Smooth muscle cell (in vitro differentiated cells): ENCODE results near the gene RBMY1B. TPM values are rescaled to one million over a fixed set of nuclear protein-coding genes. Genes with fewer than 3 reads are reported as not detected.
"Not testable (repeated sequence)": the region's sequence is repeated elsewhere in the genome, so short reads cannot be mapped to it uniquely, and the experiment has no call there.

Experiments
- DNase-seq: peaks from one replicate; lab custom pipeline; 2025; ENCODE audit not compliant: unreplicated experiment; lab: John Stamatoyannopoulos, UW
- H2AFZ ChIP-seq: fragments of 200-600 bp; sonication (generic); 2 replicates; pipeline ENCODE4 v1.6.0; 2016; ENCODE audit warnings: antibody characterized with exemption, low read depth, mild to moderate bottlenecking
- H3F3A ChIP-seq: fragments of 200-600 bp; sonication (generic); 2 replicates; pipeline ENCODE4 v1.6.0; 2017; ENCODE audit warnings: antibody characterized with exemption, low read depth
- H3K27ac ChIP-seq: fragments of 200-600 bp; sonication (generic); 2 replicates; pipeline ENCODE4 v1.5.1; 2016; ENCODE audit warnings: low read depth, mild to moderate bottlenecking
- H3K27me3 ChIP-seq: fragments of 200-600 bp; sonication (generic); 2 replicates; pipeline ENCODE4 v1.6.1; 2016; ENCODE audit warnings: low read depth, mild to moderate bottlenecking
- H3K36me3 ChIP-seq: fragments of 200-600 bp; sonication (generic); 2 replicates; pipeline ENCODE4 v1.5.1; 2016; ENCODE audit warnings: low read depth
- H3K4me1 ChIP-seq: fragments of 200-600 bp; sonication (generic); 2 replicates; pipeline ENCODE4 v1.5.1; 2016; ENCODE audit warnings: low read depth
- H3K4me2 ChIP-seq: fragments of 200-600 bp; sonication (generic); 2 replicates; pipeline ENCODE4 v1.6.0; 2016; ENCODE audit warnings: mild to moderate bottlenecking
- H3K4me3 ChIP-seq: fragments of 200-600 bp; sonication (generic); 2 replicates; pipeline ENCODE4 v1.5.1; 2016; ENCODE audit warnings: mild to moderate bottlenecking
- H3K79me2 ChIP-seq: fragments of 200-600 bp; sonication (generic); 2 replicates; pipeline ENCODE4 v1.6.0; 2016; ENCODE audit warnings: low read depth, mild to moderate bottlenecking
- H3K9ac ChIP-seq: fragments of 200-600 bp; sonication (generic); 2 replicates; pipeline ENCODE4 v1.6.0; 2016; ENCODE audit warnings: low read depth
- H3K9me3 ChIP-seq: fragments of 200-600 bp; sonication (generic); replicated peaks from 2 replicates; pipeline ENCODE4 v1.5.1; 2016; ENCODE audit warnings: low read depth
- H4K20me1 ChIP-seq: fragments of 200-600 bp; sonication (generic); 2 replicates; pipeline ENCODE4 v1.6.0; 2016; ENCODE audit warnings: low read depth
- CTCF ChIP-seq: fragments of 200-600 bp; sonication (generic); IDR thresholded peaks from 2 replicates; pipeline ENCODE4 v1.5.1; 2017; ENCODE audit warnings: borderline replicate concordance, mild to moderate bottlenecking, antibody characterized with exemption; ENCODE audit not compliant: insufficient read depth, poor library complexity, severe bottlenecking
- WGBS: methylation state at CpG from one replicate; pipeline ENCODE4 v1.1.7; 2016; ENCODE audit warnings: low lambda C conversion rate; 5-methylcytosine and 5-hydroxymethylcytosine counted together
- polyA plus RNA-seq: library from polyadenylated mRNA; unstranded; fragments of >200 nt; fragmentation: Nextera tagmentation; extraction: Ambion mirVana; gene quantifications from 2 replicates; pipeline ENCODE4 v1.2.1, GENCODE V29; 2016
- total RNA-seq: library from RNA; depleted of rRNA; stranded (reverse); fragments of >200 nt; gene quantifications from 2 replicates; pipeline ENCODE4 v1.2.3, GENCODE V29; 2014

RBMY1B gene
- total RNA-seq (not detected in 2 replicates), polyA plus RNA-seq (not detected in 2 replicates)

GRCh38 chrY:21511038-21511437 is at the start of gene RBMY1B:
Gene RBMY1B, plus strand, starts transcription at chrY:21511338. Its CDS starts 2,013 bp downstream, at chrY:21513351.
- not testable (repeated sequence) for H2AFZ ChIP-seq, H3K27ac ChIP-seq, H3K9ac ChIP-seq, H3K4me3 ChIP-seq, DNase-seq, H3K79me2 ChIP-seq, H4K20me1 ChIP-seq, H3K36me3 ChIP-seq, H3K4me1 ChIP-seq, H3K9me3 ChIP-seq, H3K4me2 ChIP-seq, H3K27me3 ChIP-seq, H3F3A ChIP-seq
- no CpG with 5 or more reads among the region's 28 CpGs for WGBS

GRCh38 chrY:21462915-21463314 is 48.2 kb upstream of the RBMY1B start:
- H3K27ac ChIP-seq, H3K9ac ChIP-seq, H3K79me2 ChIP-seq, H3K27me3 ChIP-seq, DNase-seq, H2AFZ ChIP-seq, H3K4me1 ChIP-seq, H3K9me3 ChIP-seq, H4K20me1 ChIP-seq, H3F3A ChIP-seq, H3K36me3 ChIP-seq, H3K4me2 ChIP-seq, H3K4me3 ChIP-seq: not testable (repeated sequence)
- WGBS, result no CpG with 5 or more reads among the region's 1 CpG

- H3F3A ChIP-seq, result no peaks in the 10 kb centered on the region
- H3K27ac ChIP-seq, result no peak overlapping the region
- no peaks in the 10 kb centered on the region for H3K27me3 ChIP-seq
- TF ChIP-seq CTCF, result no peak
- no peak overlapping the region for H3K4me2 ChIP-seq
- H2AFZ ChIP-seq, result no peak overlapping the region
- no peaks in the 10 kb centered on the region for H3K4me1 ChIP-seq
- no peak for DNase-seq
- no peak overlapping the region for H3K4me3 ChIP-seq
- no peaks in the 10 kb centered on the region for H3K9me3 ChIP-seq
- WGBS, result no CpG with 5 or more reads among the region's 1 CpG
- no peak overlapping the region for H3K9ac ChIP-seq
- H4K20me1 ChIP-seq, result no peaks in the 10 kb centered on the region
- no peaks in the 10 kb centered on the region for H3K79me2 ChIP-seq
- no peaks in the 10 kb centered on the region for H3K36me3 ChIP-seq
Measured at GRCh38 chrY:21482967-21483366, 28.2 kb upstream of the RBMY1B start.

- not testable (repeated sequence) for DNase-seq, H3K36me3 ChIP-seq, H3K9ac ChIP-seq, H3K27ac ChIP-seq, H3K4me3 ChIP-seq, H2AFZ ChIP-seq, H3K4me1 ChIP-seq, H3K4me2 ChIP-seq, H3F3A ChIP-seq, H3K79me2 ChIP-seq, H4K20me1 ChIP-seq, H3K9me3 ChIP-seq, H3K27me3 ChIP-seq
- WGBS, result no CpG with 5 or more reads among the region's 28 CpGs
Measured at GRCh38 chrY:21534579-21534978, 23.4 kb downstream of the RBMY1B start, which contains the start of gene RBMY1A1. Gene RBMY1A1, plus strand, starts transcription at chrY:21534879. Its CDS starts 2,013 bp downstream, at chrY:21536892.

GRCh38 chrY:21559316-21559984 is 48.3 kb downstream of the RBMY1B start:
- not testable (repeated sequence) for H3K9ac ChIP-seq, H3K36me3 ChIP-seq, DNase-seq, H3K4me3 ChIP-seq, H3F3A ChIP-seq, H3K4me2 ChIP-seq, H3K4me1 ChIP-seq, H4K20me1 ChIP-seq, H3K27ac ChIP-seq, H3K79me2 ChIP-seq, H3K27me3 ChIP-seq, H3K9me3 ChIP-seq, H2AFZ ChIP-seq
- WGBS, result no CpG with 5 or more reads among the region's 5 CpGs

Other genes with a start within 250 kb of the RBMY1B start
- not detected in 2 replicates for gene RBMY1A1, start 23.5 kb downstream of the RBMY1B start, total RNA-seq
- gene RBMY1A1, start 23.5 kb downstream of the RBMY1B start, polyA plus RNA-seq, result not detected in 2 replicates